SJSA1 (cell line): ENCODE data around the gene MTREX. TPM values are rescaled to one million over a fixed set of nuclear protein-coding genes. Genes with fewer than 3 reads are reported as not detected.

Source experiments
- DNase-seq, 2 experiments: peaks; one replicate each; pipeline ENCODE4 v3.0.0-alpha.2; 2015 to 2020; ENCODE audit warnings: low spot score in 2 of 2, low read depth in 1 of 2
- H3K27ac ChIP-seq: fragments of 250-450 bp; sonication (Bioruptor Pico); 2 replicates; pipeline ENCODE4 v1.5.1; 2020; ENCODE audit warnings: mild to moderate bottlenecking, moderate library complexity
- H3K27me3 ChIP-seq: fragments of 250-450 bp; sonication (Bioruptor Pico); replicated peaks from 2 replicates; pipeline ENCODE4 v1.5.1; 2020; ENCODE audit warnings: mild to moderate bottlenecking, moderate library complexity
- H3K36me3 ChIP-seq: fragments of 250-450 bp; sonication (Bioruptor Pico); 2 replicates; pipeline ENCODE4 v1.5.1; 2020; ENCODE audit warnings: mild to moderate bottlenecking
- H3K4me1 ChIP-seq: fragments of 250-450 bp; sonication (Bioruptor Pico); replicated peaks from 2 replicates; pipeline ENCODE4 v1.6.1; 2021; ENCODE audit warnings: mild to moderate bottlenecking
- H3K4me3 ChIP-seq: fragments of 250-450 bp; sonication (Bioruptor Pico); 2 replicates; pipeline ENCODE4 v1.5.1; 2020; ENCODE audit warnings: mild to moderate bottlenecking
- H3K9me3 ChIP-seq: fragments of 250-450 bp; sonication (Bioruptor Pico); replicated peaks from 2 replicates; pipeline ENCODE4 v1.5.1; 2020; ENCODE audit warnings: mild to moderate bottlenecking
- total RNA-seq: library from RNA; depleted of rRNA; stranded (reverse); fragments of >200 nt; shearing (Covaris generic); gene quantifications from 2 replicates; pipeline ENCODE4 v1.2.3, GENCODE V29; 2014; rRNA removed

The MTREX gene
- total RNA-seq, 1 experiment from 2014 or later, result 93.3 TPM

DNA sequence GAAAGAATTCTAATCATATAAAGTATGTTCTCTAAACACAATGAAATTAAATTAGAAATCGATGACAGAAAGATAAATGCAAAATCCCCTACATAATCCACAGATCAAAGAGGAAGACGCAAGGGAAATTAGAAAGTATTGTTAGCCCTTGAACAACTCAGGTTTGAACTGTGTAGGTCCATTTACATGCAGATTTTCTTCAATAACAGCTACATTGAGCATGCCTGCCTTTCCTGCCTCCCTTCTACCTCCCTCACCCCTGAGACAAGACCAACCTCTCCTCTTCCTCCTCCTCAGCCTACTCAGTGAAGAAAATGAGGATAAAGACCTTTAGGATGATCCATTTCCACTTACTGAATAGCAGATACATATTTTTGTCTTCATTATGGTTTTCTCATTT lies 151.8 kb downstream of the MTREX start:
- Histone ChIP-seq H3K27me3 (no peaks in the 10 kb centered on the region), H3K9me3 (no peaks in the 10 kb centered on the region), H3K4me3 (no peak overlapping the region), H3K27ac (no peak overlapping the region), H3K4me1 (peaks cover 12% of the 10 kb centered on the region), H3K36me3 (no peaks in the 10 kb centered on the region)
- DNase-seq, result no peak

DNA sequence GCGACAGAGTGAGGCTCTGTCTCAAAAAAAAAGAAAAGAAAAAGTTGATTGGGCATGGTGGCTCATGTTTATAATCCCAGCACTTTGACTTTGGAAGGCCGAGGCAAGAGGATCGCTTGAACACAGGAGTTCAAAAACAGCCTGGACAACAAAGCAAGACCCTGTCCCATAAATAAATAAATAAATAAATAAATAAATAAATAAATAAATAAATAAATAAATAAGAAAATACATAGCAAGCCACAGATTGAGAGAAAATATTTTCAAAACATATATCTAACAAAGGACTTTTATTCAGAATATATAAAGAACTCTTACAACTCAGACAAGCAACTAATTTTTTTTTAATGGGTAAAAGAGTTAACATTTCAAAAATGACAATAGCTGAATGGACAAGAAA lies 155.8 kb downstream of the MTREX start:
- Histone ChIP-seq H3K4me1 (no peaks in the 10 kb centered on the region), H3K27me3 (no peaks in the 10 kb centered on the region), H3K4me3 (no peak overlapping the region), H3K9me3 (no peaks in the 10 kb centered on the region), H3K27ac (no peak overlapping the region), H3K36me3 (no peaks in the 10 kb centered on the region)
- DNase-seq, result no peak

DNA sequence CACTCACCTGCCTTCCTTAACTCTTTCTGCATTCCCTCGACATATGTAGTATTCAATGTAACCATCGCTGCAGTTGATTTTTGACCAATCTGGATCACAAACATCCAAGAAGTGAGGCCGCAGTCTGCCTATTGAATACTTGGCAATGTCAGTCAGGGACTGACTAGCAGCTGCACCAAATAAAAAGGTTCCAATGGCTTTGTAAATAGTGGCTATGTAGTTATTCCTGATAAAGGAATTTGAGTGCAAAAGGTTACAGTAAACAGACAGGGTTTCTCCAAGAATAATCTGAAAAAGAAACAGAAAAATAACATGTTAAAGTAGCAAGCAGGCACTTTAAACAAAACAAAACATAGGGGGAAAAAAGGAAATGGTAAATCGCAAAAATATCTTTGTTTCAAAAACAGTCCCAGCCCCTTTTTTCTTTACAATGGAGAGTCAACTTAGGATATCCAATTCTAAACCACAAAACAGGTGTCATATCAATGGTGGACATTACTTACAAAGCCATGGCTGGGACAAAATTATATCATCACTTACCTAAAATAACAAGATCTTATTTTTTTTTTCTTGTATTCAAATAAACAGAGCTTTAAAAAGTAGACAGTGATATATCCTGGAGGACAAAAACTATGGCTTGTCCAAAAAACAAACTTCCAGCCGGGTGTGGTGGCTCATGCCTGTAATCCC lies 160.2 kb downstream of the MTREX start:
- Histone ChIP-seq H3K4me3 (no peak overlapping the region), H3K9me3 (no peaks in the 10 kb centered on the region), H3K27me3 (no peaks in the 10 kb centered on the region), H3K27ac (no peak overlapping the region), H3K4me1 (no peaks in the 10 kb centered on the region), H3K36me3 (no peaks in the 10 kb centered on the region)
- DNase-seq, result peak in 1 of 2 experiments; percentile 16

DNA sequence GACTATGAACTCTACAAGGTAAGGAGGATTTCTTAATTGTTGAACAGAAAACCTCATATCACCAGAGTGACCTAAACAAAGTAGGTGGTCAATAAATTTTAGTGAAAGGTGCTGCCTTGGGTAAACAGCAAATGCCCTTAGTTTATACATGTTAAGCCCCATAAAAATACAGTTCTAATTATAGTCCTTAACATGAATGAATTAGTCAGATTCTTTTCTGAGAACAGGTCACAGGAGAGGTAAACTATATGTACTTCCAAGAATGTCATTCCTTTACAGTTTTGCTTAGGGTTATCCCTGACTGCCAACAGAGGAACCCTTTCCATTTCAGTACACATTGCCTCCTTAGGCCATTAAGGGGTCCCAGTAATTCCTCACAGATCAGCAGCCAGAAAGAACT lies 162.1 kb downstream of the MTREX start:
- Histone ChIP-seq H3K36me3 (no peaks in the 10 kb centered on the region), H3K4me3 (no peak overlapping the region), H3K27me3 (no peaks in the 10 kb centered on the region), H3K4me1 (no peaks in the 10 kb centered on the region), H3K9me3 (no peaks in the 10 kb centered on the region), H3K27ac (no peak overlapping the region)
- no peak for DNase-seq

DNA sequence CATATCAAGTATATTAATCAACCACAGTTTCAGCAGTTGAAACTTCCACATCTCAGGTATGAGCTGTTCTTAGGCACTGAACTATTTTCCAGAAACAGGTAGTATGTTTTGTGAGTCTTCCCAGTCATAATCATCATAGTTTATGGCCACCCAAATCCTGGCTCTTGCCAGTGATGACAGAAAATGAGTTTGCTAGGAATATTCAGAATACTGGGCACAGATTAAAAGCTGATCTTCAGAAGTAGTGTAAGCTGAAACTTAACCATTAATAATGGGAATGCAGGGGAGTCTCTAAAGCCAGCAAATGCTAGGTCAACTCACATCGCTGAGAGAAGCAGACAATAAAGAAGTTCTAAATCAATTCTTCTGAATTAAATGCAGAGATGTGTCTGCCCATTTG lies 162.5 kb downstream of the MTREX start:
- Histone ChIP-seq H3K4me1 (no peaks in the 10 kb centered on the region), H3K27me3 (no peaks in the 10 kb centered on the region), H3K9me3 (no peaks in the 10 kb centered on the region), H3K36me3 (no peaks in the 10 kb centered on the region), H3K4me3 (no peak overlapping the region), H3K27ac (no peak overlapping the region)
- no peak for DNase-seq

DNA sequence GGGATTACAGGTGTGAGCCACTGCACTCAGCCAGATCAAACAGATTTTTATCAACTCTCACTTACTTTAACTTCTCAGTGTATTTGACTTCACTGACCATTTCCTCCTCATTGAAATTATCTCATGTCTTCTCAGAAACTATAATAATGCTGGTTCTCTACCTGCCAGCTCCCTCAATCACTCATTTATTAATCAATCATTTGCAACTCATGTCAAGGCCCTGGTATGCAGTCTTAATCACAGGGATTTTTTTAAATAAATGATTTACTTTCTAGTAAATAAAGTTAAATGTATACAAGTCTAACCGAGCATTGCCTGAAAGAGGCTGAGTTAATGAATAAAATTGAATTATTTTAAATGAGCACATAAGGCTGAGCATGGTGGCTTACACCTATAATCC lies 163.7 kb downstream of the MTREX start:
- DNase-seq, result no peak
- Histone ChIP-seq H3K27me3 (no peaks in the 10 kb centered on the region), H3K9me3 (no peaks in the 10 kb centered on the region), H3K27ac (no peak overlapping the region), H3K36me3 (no peaks in the 10 kb centered on the region), H3K4me1 (no peaks in the 10 kb centered on the region), H3K4me3 (no peak overlapping the region)

DNA sequence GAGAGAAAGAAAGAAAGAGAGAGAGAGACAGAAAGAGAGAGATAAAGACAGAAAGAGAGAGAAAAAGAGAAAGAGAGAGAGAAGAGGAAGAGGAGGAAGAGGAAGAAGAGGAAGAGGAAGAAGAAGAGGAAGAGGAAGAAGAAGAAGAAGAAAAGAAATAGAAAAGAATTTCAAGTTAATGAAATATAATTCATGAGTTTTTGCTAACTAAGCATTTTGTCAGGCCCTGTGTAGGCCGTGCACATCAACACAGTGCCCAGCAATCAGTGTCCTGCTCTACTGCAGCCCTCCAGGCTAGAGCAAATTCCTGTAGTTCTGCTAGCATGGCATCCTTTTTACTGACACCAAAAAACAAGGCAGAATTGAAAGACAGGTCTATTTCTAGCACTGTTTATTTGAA lies 164.9 kb downstream of the MTREX start:
- Histone ChIP-seq H3K9me3 (no peaks in the 10 kb centered on the region), H3K4me1 (no peaks in the 10 kb centered on the region), H3K4me3 (no peak overlapping the region), H3K27ac (no peak overlapping the region), H3K27me3 (no peaks in the 10 kb centered on the region), H3K36me3 (no peaks in the 10 kb centered on the region)
- DNase-seq, result no peak

Other genes with a start within 250 kb of the MTREX start
- gene GZMA, start 205.3 kb upstream of the MTREX start, total RNA-seq, result not detected in 2 replicates
- 111 and 136 TPM in 2 replicates for gene GPX8, start 147.8 kb upstream of the MTREX start, total RNA-seq
- not detected in 2 replicates for gene CDC20B, start 134.8 kb upstream of the MTREX start, total RNA-seq
- 0.08 and 3.0 TPM in 2 replicates for gene MCIDAS, start 80.7 kb upstream of the MTREX start, total RNA-seq
- 0.34 TPM in 1 of 2 replicates, not detected in the other for gene CCNO, start 74.4 kb upstream of the MTREX start, total RNA-seq
- 28.4 and 38.7 TPM in 2 replicates for gene DHX29, start 295 bp upstream of the MTREX start, total RNA-seq
- 35.4 and 36.3 TPM in 2 replicates for gene PLPP1, start 227.0 kb downstream of the MTREX start, total RNA-seq